Suprapubic skin (tissue), 3 donors: ENCODE results near the gene FLNB.

Experiments
- CTCF ChIP-seq, 2 donors: fragments of 200-600 bp in 1 of 2; fragments of 450-650 bp in 1 of 2; sonication (generic) in 1 of 2; IDR thresholded peaks; one replicate each; pipeline ENCODE4 v1.5.1; 2016 to 2019; ENCODE audit warnings: antibody characterized with exemption in 2 of 2, mild to moderate bottlenecking in 1 of 2, moderate library complexity in 1 of 2
- POLR2A ChIP-seq, 2 donors: fragments of 450-650 bp; IDR thresholded peaks; one replicate each; pipeline ENCODE4 v1.6.1; 2017; ENCODE audit warnings: antibody characterized with exemption in 2 of 2, mild to moderate bottlenecking in 2 of 2, moderate library complexity in 2 of 2

- TF ChIP-seq POLR2A (IDR thresholded peaks at IDR 0.05) = no peak
- TF ChIP-seq CTCF (IDR thresholded peaks at IDR 0.05) = no peak
These were observed 39.7 kb upstream of the FLNB start for GRCh38 chr3:57968501-57968900.
